ENCODE data around the gene GALNT17. TPM values are rescaled to one million over a fixed set of nuclear protein-coding genes. Genes with fewer than 3 reads are reported as not detected.
A peak's percentile ranks its signal among the peaks of the same experiment; 100 is the strongest.

Gene GALNT17
- total and polyA plus RNA-seq, 4 donors, result 2.8 to 10.8 (median 7.4) TPM

DNA sequence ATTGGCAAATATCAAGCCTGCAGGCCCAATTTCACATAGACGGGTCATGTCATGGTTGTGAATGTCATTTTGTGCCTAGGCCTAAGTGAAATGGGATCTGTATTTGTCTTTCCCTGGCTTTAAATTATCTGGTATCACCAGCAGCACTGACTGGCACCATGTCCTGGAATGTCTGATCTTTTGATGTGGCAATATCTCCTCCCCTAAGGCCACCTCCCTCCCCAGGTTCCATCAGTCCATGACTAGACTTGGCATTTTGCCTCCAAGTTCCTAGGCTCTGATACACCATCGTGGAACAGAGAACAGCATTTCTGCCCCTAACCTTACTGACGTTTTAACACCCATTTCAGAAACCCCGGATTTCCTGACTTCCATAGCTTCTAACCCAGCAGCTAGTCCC lies 513.9 kb downstream of the GALNT17 start:
- TF ChIP-seq, protein P1, sequence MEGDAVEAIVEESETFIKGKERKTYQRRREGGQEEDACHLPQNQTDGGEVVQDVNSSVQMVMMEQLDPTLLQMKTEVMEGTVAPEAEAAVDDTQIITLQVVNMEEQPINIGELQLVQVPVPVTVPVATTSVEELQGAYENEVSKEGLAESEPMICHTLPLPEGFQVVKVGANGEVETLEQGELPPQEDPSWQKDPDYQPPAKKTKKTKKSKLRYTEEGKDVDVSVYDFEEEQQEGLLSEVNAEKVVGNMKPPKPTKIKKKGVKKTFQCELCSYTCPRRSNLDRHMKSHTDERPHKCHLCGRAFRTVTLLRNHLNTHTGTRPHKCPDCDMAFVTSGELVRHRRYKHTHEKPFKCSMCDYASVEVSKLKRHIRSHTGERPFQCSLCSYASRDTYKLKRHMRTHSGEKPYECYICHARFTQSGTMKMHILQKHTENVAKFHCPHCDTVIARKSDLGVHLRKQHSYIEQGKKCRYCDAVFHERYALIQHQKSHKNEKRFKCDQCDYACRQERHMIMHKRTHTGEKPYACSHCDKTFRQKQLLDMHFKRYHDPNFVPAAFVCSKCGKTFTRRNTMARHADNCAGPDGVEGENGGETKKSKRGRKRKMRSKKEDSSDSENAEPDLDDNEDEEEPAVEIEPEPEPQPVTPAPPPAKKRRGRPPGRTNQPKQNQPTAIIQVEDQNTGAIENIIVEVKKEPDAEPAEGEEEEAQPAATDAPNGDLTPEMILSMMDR (IDR thresholded peaks at IDR 0.05; ENCODE audit: control extremely low read depth, extremely low read depth), result no peak
- Histone ChIP-seq H3K27ac (ENCODE audit: low read depth in 1 of 2, low read length in 1 of 2) (peak overlapping the region in 1 of 2 donors; percentile 30), H3K9me3 (ENCODE audit: control insufficient read depth in 4 of 4, insufficient read depth in 3 of 4, low read length in 3 of 4) (peaks cover 0 to 25% (median 0%) of the 10 kb centered on the region in 4 donors), H3K4me3 (no peak overlapping the region), H3K9ac (ENCODE audit: insufficient read depth in 1 of 2, low read length in 2 of 2) (no peak overlapping the region), H3K4me1 (ENCODE audit: control insufficient read depth in 5 of 5, insufficient read depth in 5 of 5, low read length in 5 of 5) (no peaks in the 10 kb centered on the region), H3K27me3 (ENCODE audit: control insufficient read depth in 3 of 3, insufficient read depth in 3 of 3, low read length in 2 of 3) (no peaks in the 10 kb centered on the region), H3K36me3 (ENCODE audit: control insufficient read depth in 4 of 4, insufficient read depth in 4 of 4, low read length in 4 of 4) (peaks cover 0 to 6% (median 3%) of the 10 kb centered on the region in 4 donors)
- no peak for ATAC-seq (ENCODE audit: insufficient read depth, low FRiP score)
- DNase-seq, result no peak
- 83 to 86% methylated on average over 4 of the region's 4 CpGs for WGBS, 2 donors

DNA sequence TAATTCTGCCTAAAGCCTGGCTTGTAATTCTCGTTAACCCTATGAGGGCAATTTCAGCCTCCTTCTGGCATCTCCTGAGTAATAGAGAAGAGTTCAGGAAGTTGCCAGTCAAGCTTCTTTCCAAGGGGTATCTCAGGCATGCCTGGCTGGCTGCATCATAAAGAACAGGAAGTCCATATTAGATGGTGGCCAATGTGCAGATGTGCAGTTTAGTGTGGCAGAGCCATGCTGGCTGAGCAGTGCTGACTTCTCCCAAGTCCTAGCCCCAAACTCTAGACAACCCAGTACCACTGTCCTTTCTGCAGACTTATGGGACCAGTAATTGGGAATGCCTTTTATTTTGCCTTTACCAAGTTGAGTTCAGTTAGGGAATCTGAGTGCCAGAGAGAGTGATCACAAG lies 517.9 kb downstream of the GALNT17 start:
- Histone ChIP-seq H3K36me3 (ENCODE audit: control insufficient read depth in 4 of 4, insufficient read depth in 4 of 4, low read length in 4 of 4) (peaks cover 0 to 6% (median 3%) of the 10 kb centered on the region in 4 donors), H3K27me3 (ENCODE audit: control insufficient read depth in 3 of 3, insufficient read depth in 3 of 3, low read length in 2 of 3) (no peaks in the 10 kb centered on the region), H3K27ac (ENCODE audit: low read depth in 1 of 2, low read length in 1 of 2) (no peak overlapping the region), H3K4me1 (ENCODE audit: control insufficient read depth in 5 of 5, insufficient read depth in 5 of 5, low read length in 5 of 5) (no peaks in the 10 kb centered on the region), H3K9ac (ENCODE audit: insufficient read depth in 1 of 2, low read length in 2 of 2) (no peak overlapping the region), H3K4me3 (no peak overlapping the region), H3K9me3 (ENCODE audit: control insufficient read depth in 4 of 4, insufficient read depth in 3 of 4, low read length in 3 of 4) (peaks cover 0 to 25% (median 0%) of the 10 kb centered on the region in 4 donors)
- no peak for DNase-seq
- 69 to 73% methylated on average over 1 of the region's 1 CpG for WGBS, 2 donors
- TF ChIP-seq, protein P1 (IDR thresholded peaks at IDR 0.05; ENCODE audit: control extremely low read depth, extremely low read depth), result no peak
- ATAC-seq (ENCODE audit: insufficient read depth, low FRiP score), result no peak

DNA sequence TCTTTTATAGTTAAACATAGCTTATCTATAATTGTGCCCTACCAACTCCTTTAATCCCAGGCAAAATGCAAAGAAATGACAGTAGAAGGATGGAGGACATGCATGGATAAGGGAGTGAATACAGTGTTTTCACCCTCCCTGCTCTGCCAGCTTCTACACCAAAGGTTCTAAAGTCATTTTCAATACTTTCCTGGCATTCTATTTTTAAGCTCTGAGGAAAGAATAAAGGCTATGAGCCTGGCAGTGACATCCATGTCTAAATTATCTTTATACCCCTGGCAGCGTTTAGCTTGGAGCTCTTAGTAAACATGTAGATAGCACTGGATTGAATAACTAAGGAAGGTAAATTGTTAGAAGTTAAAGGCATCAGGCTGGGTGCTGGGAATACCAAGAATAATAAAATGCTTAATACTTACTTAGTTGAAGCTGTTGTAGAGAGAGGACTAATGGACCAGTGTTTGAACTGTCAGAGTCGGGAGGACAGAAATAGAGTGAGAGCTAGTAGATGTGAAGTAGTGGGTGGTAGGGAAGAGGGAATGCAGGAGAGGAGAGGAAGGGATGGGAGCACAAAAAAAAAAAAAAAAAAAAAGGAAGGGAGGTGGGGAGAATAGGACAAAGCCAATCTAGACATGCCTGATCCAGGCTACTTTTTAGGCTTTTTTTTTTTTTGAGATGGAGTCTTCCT lies 518.9 kb downstream of the GALNT17 start:
- Histone ChIP-seq H3K4me3 (no peak overlapping the region), H3K4me1 (ENCODE audit: control insufficient read depth in 5 of 5, insufficient read depth in 5 of 5, low read length in 5 of 5) (no peaks in the 10 kb centered on the region), H3K9ac (ENCODE audit: insufficient read depth in 1 of 2, low read length in 2 of 2) (no peak overlapping the region), H3K27me3 (ENCODE audit: control insufficient read depth in 3 of 3, insufficient read depth in 3 of 3, low read length in 2 of 3) (no peaks in the 10 kb centered on the region), H3K9me3 (ENCODE audit: control insufficient read depth in 4 of 4, insufficient read depth in 3 of 4, low read length in 3 of 4) (peaks cover 0 to 25% (median 0%) of the 10 kb centered on the region in 4 donors), H3K27ac (ENCODE audit: low read depth in 1 of 2, low read length in 1 of 2) (peak overlapping the region in 1 of 2 donors; percentile 37), H3K36me3 (ENCODE audit: control insufficient read depth in 4 of 4, insufficient read depth in 4 of 4, low read length in 4 of 4) (peaks cover 0 to 6% (median 3%) of the 10 kb centered on the region in 4 donors)
- whole genome bisulfite sequencing, 2 donors, result 68 to 69% methylated on average over 2 of the region's 2 CpGs
- ATAC-seq (ENCODE audit: insufficient read depth, low FRiP score), result no peak
- TF ChIP-seq, protein P1 (IDR thresholded peaks at IDR 0.05; ENCODE audit: control extremely low read depth, extremely low read depth), result no peak
- no peak for DNase-seq

Data from lung (tissue), 12 donors.